GM19193 (cell line): ENCODE results near the gene GATA2.

Source experiments
- POLR2A ChIP-seq: IDR thresholded peaks from 4 replicates; pipeline ENCODE4 v1.6.1; 2011; ENCODE audit not compliant: insufficient read depth, insufficient read length; ENCODE audit errors: extremely low read depth

The GATA2 gene

DNA sequence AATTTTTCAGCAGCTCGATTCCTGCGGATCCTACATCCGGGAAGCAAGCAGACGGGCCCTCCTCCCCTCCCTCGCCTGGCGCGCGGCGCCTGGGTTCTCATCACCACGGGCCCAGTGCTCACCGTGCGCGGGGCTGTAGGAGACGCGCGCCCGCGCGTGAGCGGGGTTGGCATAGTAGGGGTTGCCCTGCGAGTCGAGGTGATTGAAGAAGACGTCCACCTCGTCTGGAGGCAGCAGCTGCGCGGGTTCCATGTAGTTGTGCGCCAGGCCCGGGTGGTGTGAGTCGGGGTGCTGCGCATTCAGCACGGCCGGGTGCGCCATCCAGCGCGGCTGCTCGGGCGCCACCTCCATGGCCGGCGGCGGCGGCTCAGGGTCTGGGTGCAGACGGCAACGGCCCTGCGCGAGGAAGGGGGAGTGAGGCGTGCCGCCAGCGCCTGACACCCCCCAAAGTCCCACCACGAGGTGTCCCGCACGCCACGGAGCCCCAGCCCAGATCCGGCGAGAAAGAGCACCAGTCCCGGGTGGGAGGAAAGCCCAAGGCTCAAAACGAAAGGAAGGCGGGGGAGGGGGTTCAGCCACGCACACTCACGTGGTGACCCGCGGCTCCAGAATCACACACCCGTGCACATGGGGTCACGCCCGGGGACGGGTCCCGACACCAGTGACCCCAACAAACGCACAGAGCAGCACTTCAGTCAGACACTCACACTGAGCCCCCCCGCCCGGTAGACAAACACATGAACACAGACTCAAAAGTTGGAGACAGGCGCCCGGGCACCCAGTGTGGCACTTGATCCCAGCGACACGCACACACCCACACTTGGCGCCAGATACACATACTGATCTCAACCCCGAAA, 6.1 kb downstream of the GATA2 start:
- TF ChIP-seq POLR2A: no peak

DNA sequence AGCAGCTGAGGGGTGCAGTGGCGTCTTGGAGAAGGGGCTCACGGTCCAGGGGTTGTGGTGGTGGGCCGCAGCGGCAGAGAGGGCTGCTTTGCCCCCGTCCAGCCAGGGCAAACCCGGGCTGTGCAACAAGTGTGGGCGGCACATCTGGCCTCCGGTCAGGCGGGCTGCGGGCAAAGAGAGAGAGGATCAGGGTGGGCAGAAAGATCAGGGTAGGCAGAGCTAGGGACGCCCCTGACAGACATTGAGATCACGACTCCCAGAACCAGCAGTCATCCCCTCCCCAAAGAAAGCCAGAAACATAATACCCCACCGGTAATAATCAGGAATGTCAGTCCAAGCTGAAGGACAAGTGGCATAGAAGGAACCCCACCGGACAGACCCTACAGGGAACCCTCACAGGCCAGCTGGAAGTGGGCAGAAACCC, 6.8 kb downstream of the GATA2 start:
- no peak for TF ChIP-seq POLR2A

DNA sequence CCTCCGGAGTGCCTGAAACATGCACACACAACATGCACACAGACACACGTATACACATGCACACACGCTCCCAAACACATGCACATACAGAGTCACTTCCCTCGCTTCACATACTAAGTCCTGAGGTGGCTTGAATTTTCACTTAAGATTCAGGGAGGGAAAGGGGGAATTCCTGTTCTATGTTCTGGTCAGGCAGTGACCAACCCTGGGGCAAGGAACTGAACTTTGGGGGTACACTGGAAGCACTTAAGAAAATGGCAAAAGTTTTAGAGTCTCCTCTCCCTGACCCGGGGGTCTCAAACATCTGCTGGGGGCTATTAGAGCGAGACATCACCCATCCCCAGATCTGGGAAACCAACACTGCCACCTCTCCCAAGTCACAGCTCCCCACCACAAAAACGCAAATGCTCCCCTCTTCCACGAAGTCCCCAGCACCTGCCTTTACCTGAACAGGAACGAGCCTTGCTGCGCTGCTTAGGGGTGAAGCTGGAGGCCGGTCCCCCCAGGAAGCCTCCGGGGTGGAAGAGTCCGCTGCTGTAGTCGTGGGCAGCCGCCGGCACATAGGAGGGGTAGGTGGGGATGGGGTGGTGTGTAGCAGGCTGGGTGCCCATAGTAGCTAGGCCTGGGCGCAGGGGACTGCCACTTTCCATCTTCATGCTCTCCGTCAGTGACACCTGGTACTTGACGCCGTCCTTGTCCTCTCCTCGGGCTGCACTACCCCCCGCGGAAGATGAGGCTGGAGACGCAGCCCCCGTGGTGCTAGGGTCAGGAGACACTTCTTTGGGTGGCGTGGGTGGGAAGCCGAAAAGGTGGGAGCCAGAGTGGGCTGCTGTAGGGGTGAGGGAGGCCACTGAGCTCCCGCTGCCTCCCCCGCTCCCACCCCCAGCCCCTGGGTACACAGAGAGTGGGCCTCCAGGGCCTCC, 7.5 kb downstream of the GATA2 start:
- no peak for TF ChIP-seq POLR2A

DNA sequence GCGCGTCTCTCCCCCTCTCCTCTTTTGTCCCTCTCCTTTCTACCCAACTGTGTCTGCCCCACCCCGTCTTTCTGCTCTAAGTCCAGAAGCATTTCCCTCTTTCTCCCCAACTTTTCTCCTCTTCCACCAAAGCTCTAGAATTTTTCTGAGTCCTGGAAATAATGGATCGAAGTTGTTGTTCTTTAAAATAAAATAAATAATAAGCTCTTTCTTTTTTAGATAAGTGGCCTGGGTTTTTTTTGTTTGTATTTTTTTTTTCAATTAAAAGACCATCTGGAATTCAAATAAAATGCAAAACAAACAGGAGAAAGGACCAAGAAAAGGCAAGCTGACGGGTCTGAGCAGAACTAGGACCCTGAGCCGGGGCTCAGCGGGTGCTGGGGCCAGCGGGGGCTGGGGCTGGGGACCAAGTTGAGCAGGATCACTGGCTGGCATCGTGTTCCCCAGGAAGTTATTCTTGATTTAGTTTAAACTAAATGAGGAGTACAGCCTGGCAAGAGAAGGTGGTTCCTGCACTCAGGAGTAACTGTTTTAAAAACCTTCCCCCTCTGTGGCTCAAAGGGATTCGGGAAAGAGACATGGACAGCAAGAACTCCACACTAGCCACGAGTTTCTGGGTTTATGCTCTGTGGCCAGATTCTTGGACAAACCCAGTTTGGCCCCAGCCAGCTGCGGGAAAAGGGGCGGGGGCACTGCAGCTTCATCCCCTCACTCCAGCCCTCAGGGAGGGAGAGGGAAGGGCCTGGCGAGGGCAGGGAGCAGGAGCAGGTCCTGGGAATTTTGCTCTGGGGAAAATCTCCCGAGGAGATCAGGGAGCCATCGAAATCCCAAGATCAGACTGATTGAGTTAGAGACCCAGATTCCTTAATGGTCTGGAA, 8.4 kb downstream of the GATA2 start:
- no peak for TF ChIP-seq POLR2A

DNA sequence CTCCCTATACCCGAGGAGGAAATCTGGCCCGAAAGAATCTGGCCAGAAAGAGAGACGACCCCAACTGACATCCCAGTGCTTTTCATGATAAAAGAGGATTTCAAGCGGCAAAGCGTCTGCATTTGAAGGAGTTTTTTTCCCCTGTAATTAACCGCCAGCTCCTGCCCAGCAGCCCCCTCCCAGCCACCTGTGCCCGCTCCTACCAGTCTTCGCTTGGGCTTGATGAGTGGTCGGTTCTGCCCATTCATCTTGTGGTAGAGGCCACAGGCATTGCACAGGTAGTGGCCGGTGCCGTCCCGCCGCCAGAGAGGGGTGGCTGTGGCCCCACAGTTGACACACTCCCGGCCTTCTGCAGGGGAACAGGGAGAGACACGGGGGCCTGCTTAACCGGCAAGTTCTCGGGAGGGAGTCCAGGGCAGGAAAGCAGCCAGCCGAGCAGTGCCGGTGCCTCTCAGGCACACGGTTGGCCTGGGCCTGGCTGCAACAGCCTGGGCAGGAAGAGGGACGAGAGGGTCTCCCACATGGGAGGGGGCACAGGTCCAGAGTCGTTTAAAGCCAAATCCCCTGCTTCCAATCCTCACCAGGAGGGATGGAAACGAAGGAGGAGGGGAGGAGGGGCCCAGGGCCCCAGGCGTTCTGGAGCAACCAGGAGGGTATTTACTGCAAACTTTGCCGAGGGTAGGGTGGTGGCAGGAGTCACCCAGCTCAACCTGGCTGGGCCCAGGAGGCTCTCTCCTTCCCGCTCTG, 9.2 kb downstream of the GATA2 start:
- TF ChIP-seq POLR2A: no peak

DNA sequence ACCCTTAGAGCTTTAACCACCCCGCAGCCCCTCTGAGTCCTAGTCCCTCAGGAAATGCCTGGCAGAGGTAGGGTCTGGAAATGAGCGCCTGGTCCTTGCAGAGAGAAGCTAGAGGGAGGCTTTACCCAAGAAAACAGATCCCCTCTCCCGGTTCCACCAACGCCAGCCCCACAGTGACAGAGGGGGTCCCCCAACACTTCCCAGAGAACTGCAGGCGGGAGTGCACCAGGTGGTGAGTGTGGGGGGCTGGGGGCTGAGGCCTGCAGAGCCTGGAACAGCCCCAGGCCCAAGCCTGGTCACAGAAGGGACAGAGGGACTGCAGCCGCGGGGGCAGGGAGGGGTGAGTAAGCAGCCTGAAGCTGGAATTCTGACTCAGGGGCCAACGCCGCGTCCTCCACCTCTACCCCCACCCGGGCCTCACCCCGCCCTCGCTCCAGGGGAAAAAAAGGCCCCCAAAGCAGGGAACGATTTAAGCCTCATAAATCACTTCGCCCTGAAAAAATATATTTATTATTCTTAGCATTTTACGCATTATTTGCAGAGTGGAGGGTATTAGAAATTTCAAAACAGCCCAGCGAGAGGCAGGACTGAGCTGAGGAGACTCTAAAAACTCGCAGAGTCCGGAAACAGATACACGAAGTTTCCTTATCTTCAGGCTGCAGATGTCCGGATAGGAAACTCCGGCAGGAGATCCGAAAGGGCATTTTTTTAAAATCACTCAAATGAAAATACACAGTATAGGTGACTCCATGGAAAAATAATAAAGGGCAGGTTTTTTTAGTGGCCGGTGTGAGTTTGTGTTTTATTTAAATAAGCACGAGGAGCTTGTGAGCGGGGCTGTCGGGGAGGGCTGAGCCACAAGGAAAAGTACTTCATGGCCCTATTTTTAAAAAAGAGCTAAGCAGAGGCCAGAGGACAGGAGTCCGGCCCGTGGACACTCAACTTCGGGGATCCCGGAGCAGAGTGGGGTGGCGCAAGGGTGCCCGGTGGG, 10.0 kb downstream of the GATA2 start:
- TF ChIP-seq POLR2A: no peak

DNA sequence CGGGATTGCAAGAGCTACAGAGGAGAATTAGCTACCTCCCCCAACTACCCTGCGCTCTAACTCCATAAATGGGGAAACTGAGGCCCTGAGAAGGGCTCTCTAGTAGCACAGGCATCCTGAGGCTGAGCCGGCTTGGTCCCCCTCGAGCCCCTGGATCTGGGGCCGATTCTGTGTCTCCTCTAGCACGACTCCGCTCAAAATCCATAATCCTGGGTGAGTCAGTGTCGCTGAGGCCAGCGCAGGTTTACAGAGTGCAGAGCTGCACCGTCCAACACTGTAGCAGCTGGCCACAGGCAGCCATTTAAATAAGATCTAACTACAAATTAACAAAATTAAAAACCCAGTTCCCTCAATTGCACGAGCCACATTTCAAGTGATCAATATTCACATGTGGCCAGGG, 10.8 kb downstream of the GATA2 start:
- no peak for TF ChIP-seq POLR2A

DNA sequence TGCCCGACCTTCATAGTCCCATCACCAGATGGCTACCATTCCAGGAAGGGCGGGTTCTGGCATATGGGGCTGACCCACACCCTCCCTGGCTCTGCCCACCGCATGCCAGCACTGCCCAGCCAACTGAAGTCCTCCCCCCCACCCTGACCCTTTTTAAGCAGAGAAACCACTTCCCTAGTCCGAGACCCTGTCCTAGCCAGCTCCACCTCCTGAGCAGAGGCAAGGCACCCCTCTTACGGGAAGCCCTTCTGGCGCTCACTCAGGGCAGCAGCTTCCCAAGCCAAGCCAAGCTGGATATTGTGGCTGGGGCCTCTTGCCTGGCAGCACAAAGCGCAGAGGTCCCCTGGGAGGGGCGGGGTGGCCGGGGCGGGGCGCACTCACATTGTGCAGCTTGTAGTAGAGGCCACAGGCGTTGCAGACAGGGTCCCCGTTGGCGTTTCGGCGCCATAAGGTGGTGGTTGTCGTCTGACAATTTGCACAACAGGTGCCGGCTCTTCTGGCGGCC, 11.5 kb downstream of the GATA2 start:
- no peak for TF ChIP-seq POLR2A

DNA sequence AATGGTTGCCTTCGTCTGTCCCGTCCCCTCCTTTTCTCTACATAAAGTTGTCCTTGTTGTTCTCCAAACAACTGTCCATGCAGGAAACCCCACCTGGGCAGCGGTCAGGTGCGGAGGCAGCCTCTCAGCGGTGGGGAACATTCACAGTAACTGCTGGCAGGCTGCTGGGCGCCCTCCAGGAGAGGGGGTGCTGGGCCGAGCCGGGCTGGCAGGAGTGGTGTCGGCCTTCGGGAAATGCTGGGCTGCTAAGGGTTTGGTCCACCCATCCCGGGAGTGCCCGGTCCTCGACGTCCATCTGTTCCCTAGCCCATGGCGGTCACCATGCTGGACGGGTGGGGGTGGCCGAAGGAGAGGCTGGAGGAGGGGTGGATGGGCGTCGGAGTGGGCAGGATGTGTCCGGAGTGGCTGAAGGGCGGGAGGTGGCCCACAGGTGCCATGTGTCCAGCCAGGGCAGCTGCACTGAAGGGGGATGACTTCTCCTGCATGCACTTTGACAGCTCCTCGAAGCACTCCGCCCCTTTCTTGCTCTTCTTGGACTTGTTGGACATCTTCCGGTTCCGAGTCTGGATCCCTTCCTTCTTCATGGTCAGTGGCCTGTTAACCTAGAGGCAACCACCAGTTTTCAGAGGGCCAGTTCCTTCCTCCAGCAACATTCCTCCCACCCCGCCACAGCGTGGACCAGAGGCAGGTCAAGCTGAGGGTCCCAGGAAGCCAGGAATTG, 12.1 kb downstream of the GATA2 start:
- no peak for TF ChIP-seq POLR2A

DNA sequence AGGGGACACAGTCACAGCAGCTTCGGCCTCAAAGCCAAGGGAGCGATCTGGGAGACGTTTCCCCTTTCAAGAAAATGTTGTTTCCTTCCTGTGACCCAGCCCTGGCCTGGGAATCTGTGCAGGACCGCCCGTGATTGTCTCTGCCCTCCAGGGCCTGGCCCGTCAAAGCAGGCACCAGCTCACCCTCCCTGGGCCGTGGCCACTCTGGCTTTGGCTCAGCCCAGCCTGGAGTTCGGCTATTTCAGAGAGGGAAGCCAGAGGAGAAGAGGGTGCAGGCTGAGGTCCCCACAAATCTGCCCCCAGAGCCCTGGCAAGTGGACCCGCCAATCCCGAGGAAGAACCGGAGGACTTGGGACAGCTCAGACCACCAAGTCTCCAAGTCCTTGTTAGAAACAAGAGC, 12.7 kb downstream of the GATA2 start:
- TF ChIP-seq POLR2A: no peak

DNA sequence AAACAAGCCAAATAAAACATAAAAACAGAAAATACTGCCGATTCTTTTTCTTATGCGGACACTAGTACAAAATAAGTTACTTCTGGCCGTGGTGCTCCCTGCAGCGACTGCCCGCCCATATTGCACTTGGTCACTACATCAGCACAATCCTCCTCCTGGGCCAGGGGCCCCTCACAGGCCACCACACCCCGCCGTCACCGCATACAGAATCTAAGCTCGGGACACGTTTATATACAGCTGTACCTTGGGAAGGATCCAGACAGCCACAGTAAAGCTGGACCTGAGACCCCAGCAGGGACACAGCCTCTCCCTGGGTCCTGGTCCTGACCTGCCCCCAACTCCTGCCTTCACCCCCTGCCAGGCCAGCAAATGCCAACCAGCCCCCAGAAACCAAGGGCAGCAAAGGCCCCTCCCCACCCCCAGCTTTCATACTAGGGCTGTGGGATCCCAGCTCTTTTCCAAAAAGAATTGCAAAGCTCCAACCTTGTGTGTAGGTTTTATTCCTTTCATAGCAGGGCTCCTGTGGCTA, 13.4 kb downstream of the GATA2 start:
- no peak for TF ChIP-seq POLR2A
